ENCODE data around the gene RIMBP2. TPM values are rescaled to one million over a fixed set of nuclear protein-coding genes. Genes with fewer than 3 reads are reported as not detected.

Gene RIMBP2
- total RNA-seq, 2 experiments from 2014 or later = not detected

GRCh38 chr12:130462558-130463274 lies 253.4 kb downstream of the RIMBP2 start:
- H3K27me3 ChIP-seq (ENCODE audit: control insufficient read depth in 1 of 2, insufficient read depth in 2 of 2, low read length in 2 of 2) = no peaks in the 10 kb centered on the region
- DNase-seq (no peak), ATAC-seq (ENCODE audit: poor library complexity) (no peak)
- no peak overlapping the region for H3K4me3 ChIP-seq (ENCODE audit: low read length)
- H3K9me3 ChIP-seq (ENCODE audit: control insufficient read depth in 1 of 2, insufficient read depth in 1 of 2, low read length in 2 of 2) = peaks cover 1 to 60% of the 10 kb centered on the region in 2 experiments
- no peaks in the 10 kb centered on the region for H3K4me1 ChIP-seq (ENCODE audit: insufficient read depth, low read length)
- H3K27ac ChIP-seq (ENCODE audit: low read depth in 1 of 2, low read length in 2 of 2) = no peak overlapping the region
- H3K36me3 Mint-ChIP-seq (ENCODE audit: low read depth) = no peaks in the 10 kb centered on the region
- intact Hi-C loops (cut with DNase I, micrococcal nuclease) = no loop called here
- no peak for TF ChIP-seq CTCF (IDR thresholded peaks at IDR 0.05)
- H3K27ac Mint-ChIP-seq = no peak overlapping the region
- peaks cover 5% of the 10 kb centered on the region for H3K9me3 Mint-ChIP-seq
- POLR2A ChIA-PET = no interaction called here
- no peaks in the 10 kb centered on the region for H3K36me3 ChIP-seq (ENCODE audit: insufficient read depth, low read length)
- no peaks in the 10 kb centered on the region for H3K27me3 Mint-ChIP-seq
- H3K4me1 Mint-ChIP-seq (ENCODE audit: low read depth) = no peaks in the 10 kb centered on the region
- CTCF ChIA-PET = no interaction called here
- no peak overlapping the region for H3K4me3 Mint-ChIP-seq

GRCh38 chr12:130461839-130462557 lies 254.1 kb downstream of the RIMBP2 start:
- Histone ChIP-seq H3K36me3 (ENCODE audit: insufficient read depth, low read length) (no peaks in the 10 kb centered on the region), H3K27me3 (ENCODE audit: control insufficient read depth in 1 of 2, insufficient read depth in 2 of 2, low read length in 2 of 2) (no peaks in the 10 kb centered on the region), H3K9me3 (ENCODE audit: control insufficient read depth in 1 of 2, insufficient read depth in 1 of 2, low read length in 2 of 2) (peaks cover 0 to 58% of the 10 kb centered on the region in 2 experiments), H3K27ac (ENCODE audit: low read depth in 1 of 2, low read length in 2 of 2) (no peak overlapping the region), H3K4me1 (ENCODE audit: insufficient read depth, low read length) (no peaks in the 10 kb centered on the region), H3K4me3 (ENCODE audit: low read length) (no peak overlapping the region)
- DNase-seq (no peak), ATAC-seq (ENCODE audit: poor library complexity) (no peak)
- POLR2A ChIA-PET = no interaction called here
- intact Hi-C loops (cut with DNase I, micrococcal nuclease) = no loop called here
- Mint-ChIP-seq H3K27ac (no peak overlapping the region), H3K4me1 (ENCODE audit: low read depth) (no peaks in the 10 kb centered on the region), H3K36me3 (ENCODE audit: low read depth) (no peaks in the 10 kb centered on the region), H3K9me3 (peaks cover 1% of the 10 kb centered on the region), H3K27me3 (no peaks in the 10 kb centered on the region), H3K4me3 (no peak overlapping the region)
- CTCF ChIA-PET = no interaction called here
- no peak for TF ChIP-seq CTCF (IDR thresholded peaks at IDR 0.05)

GRCh38 chr12:130461447-130461815 lies 254.7 kb downstream of the RIMBP2 start:
- H3K27me3 Mint-ChIP-seq = no peaks in the 10 kb centered on the region
- no peaks in the 10 kb centered on the region for H3K4me1 ChIP-seq (ENCODE audit: insufficient read depth, low read length)
- H3K27me3 ChIP-seq (ENCODE audit: control insufficient read depth in 1 of 2, insufficient read depth in 2 of 2, low read length in 2 of 2) = no peaks in the 10 kb centered on the region
- H3K36me3 Mint-ChIP-seq (ENCODE audit: low read depth) = no peaks in the 10 kb centered on the region
- H3K4me3 Mint-ChIP-seq = no peak overlapping the region
- CTCF ChIA-PET = no interaction called here
- no peak overlapping the region for H3K27ac Mint-ChIP-seq
- no peaks in the 10 kb centered on the region for H3K9me3 Mint-ChIP-seq
- no peak overlapping the region for H3K4me3 ChIP-seq (ENCODE audit: low read length)
- H3K9me3 ChIP-seq (ENCODE audit: control insufficient read depth in 1 of 2, insufficient read depth in 1 of 2, low read length in 2 of 2) = peaks cover 0 to 60% of the 10 kb centered on the region in 2 experiments
- no peaks in the 10 kb centered on the region for H3K36me3 ChIP-seq (ENCODE audit: insufficient read depth, low read length)
- intact Hi-C loops (cut with DNase I, micrococcal nuclease) = no loop called here
- DNase-seq = no peak
- no peak for ATAC-seq (ENCODE audit: poor library complexity)
- H3K27ac ChIP-seq (ENCODE audit: low read depth in 1 of 2, low read length in 2 of 2) = no peak overlapping the region
- H3K4me1 Mint-ChIP-seq (ENCODE audit: low read depth) = no peaks in the 10 kb centered on the region
- POLR2A ChIA-PET = no interaction called here
- TF ChIP-seq CTCF (IDR thresholded peaks at IDR 0.05) = no peak
